Osteocyte (in vitro differentiated cells): Measurements from ENCODE around the gene TNRC6A. TPM values are rescaled to one million over a fixed set of nuclear protein-coding genes. Genes with fewer than 3 reads are reported as not detected.

Source experiments
- DNase-seq: peaks from one replicate; pipeline ENCODE4 v3.0.0; 2021; ENCODE audit warnings: mixed read lengths; ENCODE audit not compliant: unreplicated experiment; ENCODE audit errors: extremely low spot score
- H3K27ac Mint-ChIP-seq: one replicate; pipeline ENCODE4 v1.8.0; 2021; ENCODE audit warnings: mild to moderate bottlenecking, mixed read lengths; ENCODE audit not compliant: unreplicated experiment
- H3K27me3 Mint-ChIP-seq: one replicate; pipeline ENCODE4 v1.8.0; 2021; ENCODE audit warnings: mixed read lengths; ENCODE audit not compliant: unreplicated experiment
- H3K36me3 Mint-ChIP-seq: one replicate; pipeline ENCODE4 v1.8.0; 2021; ENCODE audit warnings: mixed read lengths; ENCODE audit not compliant: unreplicated experiment
- H3K4me1 Mint-ChIP-seq: one replicate; pipeline ENCODE4 v1.8.0; 2021; ENCODE audit warnings: mixed read lengths; ENCODE audit not compliant: unreplicated experiment
- H3K4me3 Mint-ChIP-seq: one replicate; pipeline ENCODE4 v1.8.0; 2021; ENCODE audit warnings: mild to moderate bottlenecking, moderate library complexity, mixed read lengths; ENCODE audit not compliant: unreplicated experiment
- H3K9me3 Mint-ChIP-seq: one replicate; pipeline ENCODE4 v1.8.0; 2021; ENCODE audit warnings: mixed read lengths; ENCODE audit not compliant: unreplicated experiment
- CTCF ChIP-seq: fragments of 200-600 bp; sonication (generic); IDR thresholded peaks from 2 replicates; pipeline ENCODE4 v1.5.0; 2021; ENCODE audit warnings: antibody characterized with exemption, mild to moderate bottlenecking, moderate library complexity
- total RNA-seq: library from RNA; stranded (reverse); gene quantifications from 2 replicates; pipeline ENCODE4 v1.2.1, GENCODE V29; 2021

The TNRC6A gene
- total RNA-seq, 1 donor from 2014 or later = 68.0 TPM

- Mint-ChIP-seq H3K27me3 (no peaks in the 10 kb centered on the region), H3K27ac (no peak overlapping the region), H3K9me3 (no peaks in the 10 kb centered on the region), H3K4me1 (peaks cover 11% of the 10 kb centered on the region), H3K36me3 (no peaks in the 10 kb centered on the region), H3K4me3 (no peak overlapping the region)
- TF ChIP-seq CTCF = no peak
- no peak for DNase-seq
Observed at GRCh38 chr16:24723663-24724062, 5.8 kb upstream of the TNRC6A start.

DNA sequence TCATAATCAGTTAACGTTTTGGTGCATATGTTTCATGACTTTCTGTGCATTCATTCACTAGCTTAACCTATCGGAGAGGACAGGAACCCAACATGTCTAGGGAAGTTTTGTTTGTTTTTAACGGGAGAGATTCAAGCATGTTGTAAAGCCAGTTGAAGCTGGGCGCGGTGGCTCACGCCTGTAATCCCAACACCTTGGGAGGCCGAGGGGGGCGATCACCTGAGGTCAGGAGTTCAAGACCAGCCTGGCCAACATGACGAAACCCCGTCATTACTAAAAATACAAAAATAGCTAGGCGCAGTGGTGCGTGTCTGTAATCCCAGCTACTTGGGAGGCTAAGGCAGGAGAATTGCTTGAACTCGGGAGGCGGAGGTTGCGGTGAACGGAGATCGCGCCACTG is 1.4 kb upstream of the TNRC6A start:
- H3K4me3 Mint-ChIP-seq = no peak overlapping the region

GRCh38 chr16:24728891-24729242 is 584 bp upstream of the TNRC6A start:
- peak overlapping the region; percentile 93 for H3K27ac Mint-ChIP-seq
- peaks cover 13% of the 10 kb centered on the region for H3K36me3 Mint-ChIP-seq
- H3K9me3 Mint-ChIP-seq = no peaks in the 10 kb centered on the region
- H3K4me1 Mint-ChIP-seq = peaks cover 28% of the 10 kb centered on the region
- peak overlapping the region; percentile 86 for H3K4me3 Mint-ChIP-seq
- DNase-seq = no peak
- TF ChIP-seq CTCF = no peak
- no peaks in the 10 kb centered on the region for H3K27me3 Mint-ChIP-seq

More for the DNA sequence above, 1.4 kb upstream of the TNRC6A start:
- Mint-ChIP-seq H3K4me1 (peaks cover 26% of the 10 kb centered on the region), H3K27ac (peak overlapping the region; percentile 12), H3K36me3 (peaks cover 9% of the 10 kb centered on the region), H3K27me3 (no peaks in the 10 kb centered on the region), H3K9me3 (no peaks in the 10 kb centered on the region)
- DNase-seq = no peak
- TF ChIP-seq CTCF = no peak

- Mint-ChIP-seq H3K27ac (peak overlapping the region; percentile 99), H3K9me3 (no peaks in the 10 kb centered on the region), H3K36me3 (peaks cover 18% of the 10 kb centered on the region), H3K27me3 (no peaks in the 10 kb centered on the region), H3K4me1 (peaks cover 36% of the 10 kb centered on the region), H3K4me3 (peak overlapping the region; percentile 98)
- no peak for DNase-seq
- TF ChIP-seq CTCF = no peak
Observed at GRCh38 chr16:24729951-24730815, 732 bp downstream of the TNRC6A start.

DNA sequence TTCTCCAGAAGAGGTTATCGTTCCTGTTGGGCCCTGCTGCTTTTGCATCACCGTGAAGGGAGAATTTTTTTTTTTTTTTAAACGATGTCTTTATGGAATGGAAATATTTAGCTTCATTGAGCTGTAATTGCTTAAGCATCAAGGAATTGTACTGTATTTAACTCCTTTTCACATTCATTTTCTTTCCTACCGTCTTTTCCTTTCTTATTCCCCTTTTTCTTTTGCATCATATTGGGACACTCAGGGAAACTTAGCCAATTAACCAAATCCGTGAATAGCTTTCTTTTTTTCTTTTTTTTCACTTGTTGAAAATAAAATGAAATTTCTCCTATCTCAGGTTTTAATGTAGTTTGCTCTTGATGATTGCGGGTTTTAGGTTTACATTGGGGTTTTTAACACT is 1.5 kb downstream of the TNRC6A start:
- peak overlapping the region; percentile 79 for H3K27ac Mint-ChIP-seq
- H3K4me3 Mint-ChIP-seq = peak overlapping the region; percentile 98
- peaks cover 43% of the 10 kb centered on the region for H3K4me1 Mint-ChIP-seq
- no peaks in the 10 kb centered on the region for H3K9me3 Mint-ChIP-seq
- H3K36me3 Mint-ChIP-seq = peaks cover 18% of the 10 kb centered on the region
- no peak for DNase-seq
- no peak for TF ChIP-seq CTCF
- no peaks in the 10 kb centered on the region for H3K27me3 Mint-ChIP-seq
